Measurements from ENCODE around the gene L3MBTL2. TPM values are rescaled to one million over a fixed set of nuclear protein-coding genes. Genes with fewer than 3 reads are reported as not detected.

The L3MBTL2 gene
- total and polyA plus RNA-seq, 10 of the 15 experiments (the other 5 are each of a cell fraction or from before 2014, with no cell fraction given), result 13.2 to 37.6 (median 28.2) TPM

DNA sequence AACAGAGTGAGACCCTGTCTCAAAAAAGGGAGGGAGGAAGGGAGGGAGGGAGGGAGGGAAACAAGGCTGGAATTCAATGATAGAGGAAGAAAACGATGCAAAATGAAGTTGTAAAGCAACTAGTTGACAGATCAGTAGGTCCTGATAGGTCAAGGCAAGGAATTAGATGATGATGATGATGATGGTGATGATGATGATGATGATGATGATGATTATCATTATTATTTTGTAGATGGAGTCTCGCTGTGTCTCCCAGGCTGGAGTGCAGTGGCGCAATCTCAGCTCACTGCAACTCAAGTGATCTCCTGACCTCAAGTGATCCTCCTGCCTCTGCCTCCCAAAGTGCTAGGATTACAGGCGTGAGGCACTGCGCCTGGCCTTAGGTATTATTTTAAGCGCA lies 11.3 kb upstream of the L3MBTL2 start:
- H3K27me3 ChIP-seq (replicated peaks in 1 of 2; ENCODE audit: control insufficient read depth in 2 of 2, insufficient read depth in 2 of 2, low read length in 1 of 2), result no peaks in the 10 kb centered on the region
- in situ Hi-C loops (cut with MboI) (no loop called here), intact Hi-C loops (cut with micrococcal nuclease; ENCODE audit: unreplicated experiment) (no loop called here)
- RAD21 ChIA-PET (ENCODE audit: unreplicated experiment), result interaction anchor here (0.7 to 0.9 kb wide), 2 partner anchors 44 to 271 kb away, joined by 3 to 4 read pairs; no protein-coding TSS in a partner anchor
- H3K4me3 ChIP-seq, result no peak overlapping the region
- 55% methylated on average over 6 of the region's 6 CpGs for WGBS (ENCODE audit: insufficient coverage, insufficient replicate concordance, low lambda C conversion rate, missing lambda C conversion rate)
- ATAC-seq (no peak), FAIRE-seq (no peak), DNase-seq (ENCODE audit: low read depth, low spot score) (no peak)
- H2AFZ ChIP-seq (ENCODE audit: control insufficient read depth, low read depth, low read length), result no peak overlapping the region
- no peaks in the 10 kb centered on the region for H3K36me3 ChIP-seq (ENCODE audit: control insufficient read depth in 2 of 2, insufficient read depth in 2 of 2, low read length in 1 of 2)
- H3K27ac ChIP-seq (ENCODE audit: control insufficient read depth, insufficient read depth), result no peak overlapping the region
- H3K4me2 ChIP-seq (ENCODE audit: control insufficient read depth, insufficient read depth), result no peak overlapping the region
- no peaks in the 10 kb centered on the region for H4K20me1 ChIP-seq (ENCODE audit: control insufficient read depth, insufficient read depth)
- no peak overlapping the region for H3K9ac ChIP-seq (ENCODE audit: control insufficient read depth, insufficient read depth, low read length)
- no peaks in the 10 kb centered on the region for H3K79me2 ChIP-seq (ENCODE audit: control insufficient read depth, insufficient read depth, low read length)
- H3K4me1 ChIP-seq (ENCODE audit: control insufficient read depth, insufficient read depth, low read length), result peaks cover 3% of the 10 kb centered on the region
- no peaks in the 10 kb centered on the region for H3K9me3 ChIP-seq (replicated peaks; ENCODE audit: control insufficient read depth, insufficient read depth, low read length)
- no TSS peak for BruUV-seq (replicated peaks)
- CTCF ChIA-PET, result interaction anchor here (2.5 kb wide), 1 partner anchor 271 kb away, joined by 6 read pairs; no protein-coding TSS in a partner anchor
- SMC1A ChIA-PET (ENCODE audit: uncharacterized antibody, unreplicated experiment), result interaction anchor here (0.6 to 1.8 kb wide), 2 partner anchors 13 to 311 kb away, joined by 3 read pairs; no protein-coding TSS in a partner anchor
- POLR2A ChIA-PET, result no interaction called here
- no peak for TF ChIP-seq SMAD5 (IDR thresholded peaks at IDR 0.05; ENCODE audit: low read depth)
- no peak for TF ChIP-seq KAT2A (conservative IDR thresholded peaks at IDR 0.05; ENCODE audit: control insufficient read depth, low read depth, low read length)
- TF ChIP-seq, protein P1, sequence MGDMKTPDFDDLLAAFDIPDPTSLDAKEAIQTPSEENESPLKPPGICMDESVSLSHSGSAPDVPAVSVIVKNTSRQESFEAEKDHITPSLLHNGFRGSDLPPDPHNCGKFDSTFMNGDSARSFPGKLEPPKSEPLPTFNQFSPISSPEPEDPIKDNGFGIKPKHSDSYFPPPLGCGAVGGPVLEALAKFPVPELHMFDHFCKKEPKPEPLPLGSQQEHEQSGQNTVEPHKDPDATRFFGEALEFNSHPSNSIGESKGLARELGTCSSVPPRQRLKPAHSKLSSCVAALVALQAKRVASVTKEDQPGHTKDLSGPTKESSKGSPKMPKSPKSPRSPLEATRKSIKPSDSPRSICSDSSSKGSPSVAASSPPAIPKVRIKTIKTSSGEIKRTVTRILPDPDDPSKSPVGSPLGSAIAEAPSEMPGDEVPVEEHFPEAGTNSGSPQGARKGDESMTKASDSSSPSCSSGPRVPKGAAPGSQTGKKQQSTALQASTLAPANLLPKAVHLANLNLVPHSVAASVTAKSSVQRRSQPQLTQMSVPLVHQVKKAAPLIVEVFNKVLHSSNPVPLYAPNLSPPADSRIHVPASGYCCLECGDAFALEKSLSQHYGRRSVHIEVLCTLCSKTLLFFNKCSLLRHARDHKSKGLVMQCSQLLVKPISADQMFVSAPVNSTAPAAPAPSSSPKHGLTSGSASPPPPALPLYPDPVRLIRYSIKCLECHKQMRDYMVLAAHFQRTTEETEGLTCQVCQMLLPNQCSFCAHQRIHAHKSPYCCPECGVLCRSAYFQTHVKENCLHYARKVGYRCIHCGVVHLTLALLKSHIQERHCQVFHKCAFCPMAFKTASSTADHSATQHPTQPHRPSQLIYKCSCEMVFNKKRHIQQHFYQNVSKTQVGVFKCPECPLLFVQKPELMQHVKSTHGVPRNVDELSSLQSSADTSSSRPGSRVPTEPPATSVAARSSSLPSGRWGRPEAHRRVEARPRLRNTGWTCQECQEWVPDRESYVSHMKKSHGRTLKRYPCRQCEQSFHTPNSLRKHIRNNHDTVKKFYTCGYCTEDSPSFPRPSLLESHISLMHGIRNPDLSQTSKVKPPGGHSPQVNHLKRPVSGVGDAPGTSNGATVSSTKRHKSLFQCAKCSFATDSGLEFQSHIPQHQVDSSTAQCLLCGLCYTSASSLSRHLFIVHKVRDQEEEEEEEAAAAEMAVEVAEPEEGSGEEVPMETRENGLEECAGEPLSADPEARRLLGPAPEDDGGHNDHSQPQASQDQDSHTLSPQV (IDR thresholded peaks at IDR 0.05), result no peak
- TF ChIP-seq GABPA (IDR thresholded peaks at IDR 0.05; ENCODE audit: low read depth), result no peak
- TF ChIP-seq SIN3A (IDR thresholded peaks at IDR 0.05; ENCODE audit: low read depth, low read length), result no peak
- no peak for TF ChIP-seq MEF2A (IDR thresholded peaks at IDR 0.05; ENCODE audit: insufficient read depth, low read depth, low read length)
- TF ChIP-seq MLLT1 (IDR thresholded peaks at IDR 0.05), result no peak
- TF ChIP-seq, protein P2, sequence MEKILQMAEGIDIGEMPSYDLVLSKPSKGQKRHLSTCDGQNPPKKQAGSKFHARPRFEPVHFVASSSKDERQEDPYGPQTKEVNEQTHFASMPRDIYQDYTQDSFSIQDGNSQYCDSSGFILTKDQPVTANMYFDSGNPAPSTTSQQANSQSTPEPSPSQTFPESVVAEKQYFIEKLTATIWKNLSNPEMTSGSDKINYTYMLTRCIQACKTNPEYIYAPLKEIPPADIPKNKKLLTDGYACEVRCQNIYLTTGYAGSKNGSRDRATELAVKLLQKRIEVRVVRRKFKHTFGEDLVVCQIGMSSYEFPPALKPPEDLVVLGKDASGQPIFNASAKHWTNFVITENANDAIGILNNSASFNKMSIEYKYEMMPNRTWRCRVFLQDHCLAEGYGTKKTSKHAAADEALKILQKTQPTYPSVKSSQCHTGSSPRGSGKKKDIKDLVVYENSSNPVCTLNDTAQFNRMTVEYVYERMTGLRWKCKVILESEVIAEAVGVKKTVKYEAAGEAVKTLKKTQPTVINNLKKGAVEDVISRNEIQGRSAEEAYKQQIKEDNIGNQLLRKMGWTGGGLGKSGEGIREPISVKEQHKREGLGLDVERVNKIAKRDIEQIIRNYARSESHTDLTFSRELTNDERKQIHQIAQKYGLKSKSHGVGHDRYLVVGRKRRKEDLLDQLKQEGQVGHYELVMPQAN (conservative IDR thresholded peaks at IDR 0.05), result no peak
- TF ChIP-seq ESRRA (IDR thresholded peaks at IDR 0.05; ENCODE audit: low read length), result no peak
- no peak for TF ChIP-seq WRNIP1 (IDR thresholded peaks at IDR 0.05; ENCODE audit: borderline replicate concordance, low read depth, low read length)
- TF ChIP-seq BACH1 (IDR thresholded peaks at IDR 0.05; ENCODE audit: borderline replicate concordance), result no peak
- TF ChIP-seq EED (IDR thresholded peaks at IDR 0.05; ENCODE audit: low read depth), result no peak
- TF ChIP-seq HDAC6 (IDR thresholded peaks at IDR 0.05; ENCODE audit: unreplicated experiment), result no peak
- TF ChIP-seq USF2 (IDR thresholded peaks at IDR 0.05; ENCODE audit: borderline replicate concordance, low read depth, low read length), result no peak
- TF ChIP-seq SIX5 (IDR thresholded peaks at IDR 0.05; ENCODE audit: low read depth, low read length, severe bottlenecking), result no peak
- no peak for TF ChIP-seq NBN (IDR thresholded peaks at IDR 0.05)
- no peak for TF ChIP-seq CHD2 (IDR thresholded peaks at IDR 0.05; ENCODE audit: borderline replicate concordance, low read depth, low read length)
- TF ChIP-seq MTA3 (IDR thresholded peaks at IDR 0.05; ENCODE audit: borderline replicate concordance, low read length), result no peak

All from GM12878 (cell line).